Hematopoietic multipotent progenitor cell treated with erythropoietin and hydrocortisone succinate and interleukin-3 and kit ligand, for 4 days (in vitro differentiated cells): ENCODE data around the gene POLE.

Source experiments
- DNase-seq: peaks from one replicate; pipeline ENCODE4 v3.0.0-alpha.2; 2015

Gene POLE

DNA sequence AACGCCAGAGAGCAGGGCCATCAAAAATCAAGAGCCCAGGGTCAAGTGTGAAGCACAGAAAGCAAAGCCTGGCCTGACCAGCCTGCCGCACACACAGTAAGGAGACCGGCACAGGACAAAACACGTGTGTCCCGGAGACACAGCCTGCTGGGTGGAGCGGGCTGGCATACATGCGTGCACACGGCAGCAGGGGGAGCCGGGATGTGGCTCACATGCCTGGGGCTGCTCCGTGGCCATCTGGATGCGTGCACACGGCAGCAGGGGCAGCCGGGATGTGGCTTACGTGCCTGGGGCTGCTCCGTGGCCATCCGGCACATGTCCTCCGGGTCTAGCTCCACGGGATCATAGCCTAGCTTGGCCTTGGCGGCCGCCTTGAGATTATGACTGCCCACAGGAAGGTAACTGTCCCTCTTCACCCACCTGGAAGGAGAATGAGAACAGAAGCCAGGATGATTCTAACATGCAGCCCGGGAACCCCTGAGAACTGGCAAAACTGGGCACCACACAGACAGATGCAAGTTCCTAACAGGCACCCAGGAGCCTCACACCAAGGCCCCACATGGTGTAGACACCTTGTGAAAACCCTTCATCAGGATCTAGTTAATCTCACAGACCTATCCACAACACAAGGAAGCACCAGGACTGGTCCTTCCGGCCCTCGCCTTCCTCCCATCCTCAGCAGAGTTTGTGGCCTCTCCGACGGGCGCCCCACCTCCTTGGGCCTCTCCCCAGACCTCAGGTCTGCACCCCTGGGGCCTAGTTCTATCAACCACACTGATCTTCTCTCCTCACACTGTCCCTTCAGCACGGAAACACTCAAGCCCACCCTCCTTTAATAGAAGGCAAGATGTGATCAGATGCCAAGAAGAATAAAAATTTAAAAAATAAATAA, 13.6 kb downstream of the POLE start:
- DNase-seq: no peak

DNA sequence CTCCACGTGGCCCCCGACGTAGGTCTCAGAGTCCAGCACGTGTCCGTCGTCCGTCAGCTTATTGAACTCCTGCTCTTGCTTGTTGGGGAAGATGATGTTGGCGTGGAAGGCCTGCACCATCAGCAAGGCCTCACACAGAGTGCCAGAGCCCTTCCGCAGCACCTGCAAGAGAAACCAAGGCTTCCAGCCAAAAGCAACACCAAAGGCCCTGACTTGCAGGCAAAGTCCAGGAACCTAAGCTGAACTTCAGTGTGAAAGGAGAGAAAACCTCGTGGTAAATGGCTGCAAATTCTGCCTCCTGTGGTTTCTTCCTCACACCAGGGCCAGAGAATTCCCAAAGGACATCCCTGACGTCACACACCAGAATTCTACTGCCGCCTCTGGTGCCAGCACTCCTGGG, 14.5 kb downstream of the POLE start:
- DNase-seq: no peak

DNA sequence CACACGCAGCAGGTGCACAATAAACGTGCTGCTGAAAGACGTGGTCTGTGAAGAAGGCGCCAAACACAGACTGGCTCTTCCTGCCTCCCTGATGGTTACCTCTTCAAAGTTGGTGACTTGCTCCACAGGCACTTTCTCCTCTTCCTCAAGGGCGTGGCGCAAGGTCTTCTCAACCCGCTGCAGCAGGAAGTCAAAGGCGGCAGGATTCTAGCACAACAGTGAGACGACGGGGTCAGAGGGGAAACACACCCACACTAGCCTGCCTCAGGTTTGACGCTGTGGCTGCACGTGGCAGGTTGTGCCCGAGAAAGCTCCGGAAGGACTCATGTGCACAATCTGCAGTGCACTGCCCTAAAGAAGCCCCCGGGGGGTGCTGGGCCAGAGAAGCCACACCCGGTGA, 15.0 kb downstream of the POLE start:
- no peak for DNase-seq

DNA sequence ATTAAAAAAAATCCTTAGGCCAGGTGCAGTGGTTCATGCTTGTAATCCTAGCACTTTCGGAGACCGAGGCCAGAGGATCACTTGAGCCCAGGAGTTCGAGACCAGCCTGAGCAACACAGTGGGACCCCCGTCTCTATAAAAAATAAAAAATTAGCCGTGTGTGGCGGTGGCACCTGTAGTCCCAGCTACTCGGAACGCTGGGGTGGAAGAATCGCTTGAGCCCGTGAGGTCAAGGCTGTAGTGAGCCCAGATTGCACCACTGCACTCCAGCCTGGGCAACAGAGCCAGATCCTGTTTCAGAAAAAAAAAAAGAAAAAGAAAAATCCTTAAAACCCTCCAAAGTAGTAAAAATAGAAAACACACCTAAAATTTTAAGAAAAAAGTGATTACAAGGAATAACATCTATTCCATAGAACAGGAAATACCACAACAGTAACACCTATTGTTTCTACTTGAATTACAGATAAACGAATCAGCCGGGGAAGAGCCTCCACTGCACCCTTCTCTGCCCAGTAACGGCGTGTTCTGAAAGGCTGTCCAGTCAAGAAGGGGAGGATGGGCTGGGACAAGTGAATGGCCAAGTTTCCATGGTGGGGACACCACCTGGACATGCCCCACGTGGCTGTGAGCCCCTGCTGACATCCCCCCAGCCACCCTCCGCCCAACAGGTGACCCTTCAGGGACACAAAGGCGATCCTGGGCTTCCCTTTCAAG, 17.8 kb downstream of the POLE start:
- DNase-seq: no peak

DNA sequence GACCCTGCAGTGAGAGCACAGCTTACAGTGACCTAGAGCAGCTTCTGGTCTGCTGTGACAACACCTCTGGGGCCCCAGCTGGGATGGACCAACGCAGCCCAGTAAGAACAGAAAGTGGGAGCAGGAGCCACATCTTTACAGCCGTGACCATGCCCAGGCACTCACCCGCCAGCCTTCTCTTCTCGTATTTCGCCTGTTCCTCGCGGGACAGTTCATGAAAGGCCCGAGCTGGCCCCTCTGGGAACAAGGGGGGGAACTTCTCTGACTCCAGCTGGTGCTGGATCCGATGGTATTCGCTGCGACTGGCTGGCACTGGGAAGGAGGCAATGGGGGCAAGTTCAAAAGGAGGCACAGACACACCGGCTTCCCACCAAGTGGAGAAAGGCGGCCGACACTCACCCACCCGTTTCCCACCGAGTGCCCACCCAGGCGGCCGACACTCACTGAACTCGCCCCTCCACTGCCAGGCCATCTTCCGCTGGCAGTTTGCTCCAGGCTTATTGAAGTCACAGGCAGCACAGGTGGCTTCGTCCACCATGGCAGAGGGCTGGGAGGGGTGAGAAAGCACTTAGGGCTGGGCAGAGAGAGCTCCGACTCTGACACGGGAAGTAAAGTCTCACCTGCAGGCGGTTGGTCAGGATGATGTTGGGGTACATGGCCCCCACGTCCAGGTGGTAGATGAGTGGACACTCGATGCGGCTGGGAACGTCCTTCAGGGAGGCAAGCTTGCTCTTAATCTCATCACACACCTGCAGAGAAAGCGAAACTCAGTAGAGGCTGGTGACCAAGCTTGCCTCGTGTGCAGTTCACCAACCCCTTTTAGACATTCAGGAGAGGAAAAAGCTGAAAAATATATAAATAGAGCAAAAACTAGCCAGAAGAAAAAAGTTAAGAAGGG, 18.7 kb downstream of the POLE start:
- DNase-seq: no peak

DNA sequence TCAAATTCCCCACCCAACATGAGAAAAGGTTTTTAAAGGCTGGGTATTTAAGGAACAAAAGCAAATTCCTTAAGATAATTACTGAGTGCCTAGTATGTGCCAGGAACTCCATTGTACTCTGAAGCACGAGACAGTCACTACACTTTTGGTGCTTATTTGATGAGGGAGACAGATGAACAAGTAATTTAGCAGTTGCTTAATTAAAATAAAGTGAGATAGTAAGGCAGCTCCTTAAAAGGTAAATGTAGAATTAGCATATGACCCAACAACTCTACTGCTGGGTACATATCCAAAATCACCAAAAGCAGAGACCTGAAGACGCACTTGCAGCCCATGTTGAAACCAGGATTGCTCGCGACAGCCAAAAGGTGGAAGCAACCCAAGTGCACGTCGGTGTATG, 21.3 kb downstream of the POLE start:
- no peak for DNase-seq

DNA sequence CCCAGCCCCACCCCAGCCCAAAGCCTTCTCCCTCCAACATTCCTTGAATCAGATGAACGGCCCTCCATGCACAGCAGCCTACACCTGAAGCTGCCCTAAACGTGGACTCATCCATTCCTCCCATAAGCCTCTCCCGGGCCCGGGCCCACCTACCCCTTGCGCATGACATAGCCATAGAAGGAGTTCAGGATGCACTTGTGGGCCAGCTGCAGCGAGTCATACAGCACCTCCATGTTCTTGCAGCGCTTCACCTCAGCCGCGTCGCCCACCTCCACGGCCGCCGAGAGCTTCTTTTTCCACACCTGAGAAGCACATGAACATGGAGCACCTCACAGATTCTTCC, 22.0 kb downstream of the POLE start:
- DNase-seq: no peak

DNA sequence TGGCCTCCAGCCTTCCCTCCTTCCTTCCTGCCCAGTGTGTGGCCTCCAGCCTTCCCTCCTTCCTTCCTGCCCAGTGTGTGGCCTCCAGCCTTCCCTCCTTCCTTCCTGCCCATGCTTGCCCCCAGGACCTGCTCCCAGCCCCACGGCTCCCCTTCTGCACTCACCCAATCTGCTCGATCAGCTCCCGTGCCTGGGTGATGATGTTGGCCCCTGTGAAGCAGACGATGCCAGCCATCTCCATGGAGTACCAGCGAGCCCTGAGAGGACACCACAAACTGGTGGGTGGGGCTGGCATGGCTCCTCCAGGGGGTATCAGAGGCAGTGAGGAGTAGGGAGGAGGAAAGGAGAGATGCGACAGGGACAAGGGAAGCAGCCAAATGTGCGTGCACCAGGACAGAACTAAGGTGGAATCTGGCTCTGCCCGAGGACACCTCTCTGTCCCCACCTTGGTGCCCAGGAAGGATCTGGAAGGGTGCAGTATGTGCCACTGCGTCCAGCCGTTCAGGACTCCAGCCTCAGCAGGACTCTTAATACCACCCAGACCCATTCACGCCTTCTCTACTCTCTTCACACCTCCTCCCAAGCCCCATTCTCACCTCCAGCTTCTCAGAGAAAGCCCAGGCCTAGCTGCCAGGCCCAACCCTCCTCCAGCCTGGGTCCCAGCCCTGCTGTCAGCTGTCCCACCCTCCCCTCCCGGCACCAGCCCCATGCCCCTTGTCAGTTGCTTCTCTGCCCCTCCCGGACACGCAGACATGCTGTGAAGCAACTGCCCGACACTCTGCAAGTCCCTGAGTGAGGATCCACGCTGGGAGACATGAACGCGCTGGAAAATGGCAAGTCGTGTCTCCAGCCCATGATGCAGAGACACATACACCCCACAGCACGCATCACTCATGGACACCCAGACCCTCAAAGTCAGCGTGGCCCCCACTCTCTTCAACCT, 22.7 kb downstream of the POLE start:
- no peak for DNase-seq

DNA sequence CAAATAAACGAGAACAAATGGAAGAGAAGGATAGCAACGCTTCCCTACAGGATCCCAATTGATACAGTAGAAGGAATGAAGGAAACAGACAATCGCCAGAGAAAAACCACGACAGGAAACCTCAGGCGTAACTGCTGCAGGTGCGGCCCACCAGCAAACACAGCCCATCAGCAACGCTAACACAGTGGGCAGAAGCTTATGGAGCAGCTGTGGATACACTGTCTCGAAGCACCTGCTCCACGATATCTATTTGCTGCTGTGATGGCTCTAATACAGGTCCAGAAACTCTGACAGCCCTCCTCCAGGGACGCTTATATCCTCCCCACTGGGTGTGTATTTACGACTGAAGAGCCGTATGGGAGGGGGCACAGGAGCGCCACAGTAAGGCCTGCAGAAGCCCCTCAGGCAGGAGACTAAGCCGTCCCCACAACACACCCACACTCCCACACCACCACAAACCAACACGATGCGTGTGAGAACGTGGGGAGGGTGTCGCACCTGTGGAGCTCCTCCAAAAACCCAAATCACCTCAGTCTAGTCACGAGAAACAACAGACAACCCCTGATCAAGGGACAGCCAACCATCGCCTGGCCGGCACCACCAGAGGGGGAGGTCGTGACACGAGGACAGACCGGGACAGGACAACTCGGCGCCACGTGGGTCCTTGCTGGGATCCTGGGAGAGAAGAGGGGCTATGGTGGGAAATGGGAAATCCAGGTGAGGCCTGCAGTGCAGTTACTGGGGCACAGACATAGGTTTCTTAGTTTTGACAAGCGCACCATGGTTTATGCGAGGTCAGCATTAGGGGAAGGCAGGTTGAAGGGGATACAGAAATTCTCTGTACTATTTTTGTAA, 24.0 kb downstream of the POLE start:
- DNase-seq: peak; percentile 38

DNA sequence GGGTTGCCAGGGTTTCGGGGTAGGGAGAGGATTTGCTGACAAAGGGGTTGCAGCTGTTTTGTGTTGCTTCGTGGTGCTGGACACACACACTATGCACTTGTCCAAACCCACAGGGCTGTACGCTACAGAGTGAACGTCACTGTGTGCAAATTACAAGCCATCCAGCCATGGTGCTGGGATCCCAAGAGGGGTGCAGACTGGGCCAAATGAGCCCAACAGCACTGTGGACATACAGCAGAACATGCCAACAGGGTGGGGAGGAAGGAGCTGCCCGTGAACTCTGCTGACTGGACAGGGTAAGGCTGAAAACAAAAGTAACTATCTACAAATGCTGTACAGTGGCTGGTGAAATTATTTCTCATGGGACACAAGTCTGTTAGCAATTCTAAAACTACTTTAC, 25.2 kb downstream of the POLE start:
- DNase-seq: no peak

DNA sequence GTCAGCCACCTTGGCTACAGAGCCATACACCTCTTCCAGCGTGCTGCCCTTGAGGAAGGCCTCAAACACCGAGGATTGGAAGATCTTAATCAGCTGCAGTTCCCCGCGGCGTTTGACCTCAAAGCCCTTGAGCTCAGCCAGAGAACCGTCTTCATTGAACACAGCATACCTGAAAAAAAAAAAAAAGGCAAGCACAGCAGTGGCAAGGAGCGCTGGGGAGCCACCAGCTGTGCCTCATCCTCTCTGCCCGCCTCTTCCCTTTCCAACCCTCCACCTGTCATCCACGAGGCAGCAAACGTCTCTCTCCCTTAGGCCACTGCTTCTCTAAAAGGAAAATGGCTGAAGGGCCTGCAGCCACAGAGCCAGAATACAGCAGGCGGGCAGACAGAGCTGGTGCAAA, 26.1 kb downstream of the POLE start:
- no peak for DNase-seq

DNA sequence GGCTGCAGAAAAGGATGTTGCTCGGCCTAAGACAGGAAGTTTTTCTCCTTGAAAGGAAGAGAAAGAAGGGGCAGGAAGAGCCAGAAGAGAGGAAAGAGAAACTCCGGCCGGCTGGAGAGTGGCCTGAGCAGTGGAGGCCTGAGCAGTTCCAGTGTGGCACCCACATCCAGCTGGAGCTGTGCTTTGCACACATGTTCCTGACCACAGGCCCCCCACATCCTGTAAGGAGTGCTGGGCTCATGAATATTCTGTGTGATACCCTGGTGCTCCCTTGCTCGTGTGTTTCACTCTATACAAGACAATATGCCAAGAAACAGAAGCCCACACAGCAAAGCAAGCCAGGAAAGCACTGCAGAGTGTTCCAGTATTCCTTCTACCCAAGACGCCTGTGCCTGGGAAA, 27.1 kb downstream of the POLE start:
- DNase-seq: peak; percentile 56

DNA sequence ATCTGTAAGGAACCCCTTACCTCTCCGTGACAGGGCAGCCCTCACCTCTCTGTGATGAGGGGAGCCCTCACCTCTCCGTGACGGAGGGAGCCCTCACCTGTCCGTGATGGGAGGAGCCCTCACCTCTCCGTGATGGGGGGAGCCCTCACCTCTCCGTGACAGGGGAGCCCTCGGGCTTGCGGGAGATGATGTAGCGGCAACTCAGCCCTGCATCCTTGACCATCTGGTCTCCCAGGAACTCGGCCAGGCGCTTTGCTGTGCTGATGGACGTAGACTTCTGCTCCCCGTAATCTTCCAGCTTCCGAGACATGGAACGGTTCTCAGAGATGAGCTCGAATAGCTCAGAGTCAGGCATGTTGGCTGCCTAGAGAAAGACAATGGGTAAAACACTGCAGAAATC, 28.0 kb downstream of the POLE start:
- DNase-seq: no peak

DNA sequence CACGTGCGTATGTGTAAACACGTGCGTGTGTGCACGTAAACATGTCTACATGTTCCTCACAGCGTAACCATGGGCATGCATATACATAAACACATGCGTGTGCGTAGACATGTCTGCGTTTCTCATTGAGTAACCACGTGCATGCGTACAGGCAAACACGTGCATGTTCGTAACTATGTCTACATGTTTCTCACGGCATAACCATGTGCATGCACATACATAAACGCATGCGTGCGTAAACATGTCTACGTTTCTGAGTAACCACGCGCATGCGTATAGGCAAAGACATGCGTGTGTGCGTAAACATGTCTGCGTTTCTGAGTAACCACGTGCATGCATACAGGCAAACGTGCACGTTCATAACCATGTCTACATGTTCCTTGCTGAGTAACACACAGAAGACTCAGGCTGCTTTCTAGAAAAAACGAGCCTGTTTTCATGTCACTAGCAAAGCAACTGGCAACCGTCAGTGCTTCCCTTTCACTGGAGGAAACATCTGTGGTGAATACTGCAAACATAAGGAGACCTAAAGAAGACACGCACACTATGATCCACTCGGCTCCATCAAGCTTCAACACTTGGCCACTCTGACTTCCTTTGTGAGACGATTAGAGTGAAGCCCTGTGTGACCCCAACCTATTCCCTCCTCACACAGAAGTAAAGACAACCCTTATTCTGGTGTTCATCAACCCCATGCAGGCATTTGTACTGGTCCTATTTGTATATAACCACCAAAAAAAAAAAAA, 28.8 kb downstream of the POLE start:
- peak; percentile 81 for DNase-seq

DNA sequence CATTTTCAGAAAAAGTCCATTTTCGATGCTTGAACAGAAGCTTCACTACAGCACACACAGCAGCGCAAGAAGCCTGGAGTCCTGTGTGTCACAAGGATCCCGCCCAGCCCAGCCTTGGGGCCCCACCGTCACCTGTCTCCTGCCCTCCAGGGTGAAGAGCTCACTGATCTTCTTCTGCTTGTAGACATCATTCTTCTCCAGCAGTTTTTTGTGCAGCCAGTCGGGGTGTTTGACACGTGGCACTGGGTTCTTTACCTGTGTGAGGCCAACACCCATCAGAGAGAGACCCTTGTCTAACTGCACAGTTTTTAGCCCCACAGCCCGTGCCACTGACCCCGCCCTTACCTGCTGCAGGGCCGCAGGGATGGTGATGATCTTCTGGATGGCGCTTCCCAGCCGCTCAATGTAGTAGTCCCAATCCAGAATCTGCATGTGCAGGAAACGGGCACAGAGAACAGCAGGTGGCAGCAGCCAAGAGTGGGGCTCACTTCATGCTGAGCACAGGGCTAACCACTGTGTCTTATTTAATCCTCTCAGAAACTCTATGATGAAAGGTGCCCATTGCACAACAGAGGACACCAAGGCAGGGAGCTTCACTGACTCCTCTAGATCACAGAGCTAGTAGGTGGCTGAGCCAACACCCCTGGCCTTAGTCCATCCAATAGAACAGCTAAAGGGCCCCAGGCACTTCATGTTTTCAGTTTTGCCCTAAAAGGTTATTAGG, 30.0 kb downstream of the POLE start:
- peak; percentile 54 for DNase-seq

DNA sequence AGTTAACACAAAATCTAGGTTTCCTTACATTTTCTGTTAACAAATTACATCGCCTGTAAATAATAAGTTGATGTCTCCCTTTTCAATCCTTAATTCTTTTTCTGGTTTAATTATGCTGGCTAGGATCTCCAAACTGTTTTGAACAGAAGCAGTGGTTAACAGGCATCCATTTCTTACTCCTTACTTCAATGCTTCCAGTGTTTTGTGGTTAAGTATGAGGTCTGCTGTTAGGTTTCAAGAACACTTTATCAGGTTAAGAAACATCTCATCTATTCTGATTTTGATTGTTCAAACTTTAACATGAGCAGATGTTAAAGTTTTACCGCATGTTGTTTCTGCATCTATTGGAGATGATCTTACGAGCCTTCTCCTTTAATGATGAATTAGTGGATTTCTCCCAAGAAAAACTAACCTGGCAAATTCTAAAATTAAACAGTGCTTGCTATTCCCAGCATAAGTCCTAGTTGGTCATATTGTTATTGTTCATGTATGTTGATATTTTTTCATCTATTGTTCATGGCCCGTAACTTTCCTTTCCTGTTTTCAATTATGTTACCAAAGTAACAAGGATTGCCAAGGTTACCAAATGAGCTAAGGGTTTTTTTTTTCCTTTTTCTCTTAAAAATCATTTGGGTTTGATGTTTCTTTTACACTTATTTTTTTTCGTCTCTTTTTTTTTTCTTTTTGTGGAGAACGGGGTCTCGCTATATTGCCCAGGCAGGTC, 33.4 kb downstream of the POLE start:
- no peak for DNase-seq

DNA sequence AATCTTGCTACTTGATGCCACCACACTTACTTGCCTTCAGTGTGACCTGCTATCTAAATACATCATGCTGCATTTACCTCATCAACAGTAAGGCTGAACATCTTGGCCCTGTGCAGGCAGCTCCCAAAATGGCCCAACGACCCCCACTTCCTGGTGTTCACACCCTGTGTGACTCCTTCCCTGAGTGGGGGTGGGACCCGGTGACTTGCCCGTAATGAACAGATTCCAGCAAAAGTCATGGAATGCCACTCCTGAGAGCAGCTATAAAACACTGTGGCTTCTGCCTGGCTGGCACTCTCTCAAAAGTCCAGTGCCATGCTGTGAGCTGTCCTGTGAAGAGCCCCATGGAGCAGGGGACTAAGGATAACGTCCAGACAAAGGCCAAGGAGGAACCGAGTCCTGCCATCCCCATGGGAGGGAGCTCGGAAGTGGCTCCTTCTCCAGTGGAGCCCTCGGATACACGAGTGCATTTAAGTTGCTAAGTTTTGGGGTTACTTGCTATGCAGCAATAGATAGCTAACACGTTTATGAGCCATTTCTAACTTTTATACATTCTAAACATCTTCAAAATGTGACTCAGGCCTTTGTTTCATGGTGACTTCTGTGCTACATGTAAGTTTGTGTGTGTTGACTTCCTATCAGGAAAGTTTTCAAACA, 35.6 kb downstream of the POLE start:
- DNase-seq: no peak

DNA sequence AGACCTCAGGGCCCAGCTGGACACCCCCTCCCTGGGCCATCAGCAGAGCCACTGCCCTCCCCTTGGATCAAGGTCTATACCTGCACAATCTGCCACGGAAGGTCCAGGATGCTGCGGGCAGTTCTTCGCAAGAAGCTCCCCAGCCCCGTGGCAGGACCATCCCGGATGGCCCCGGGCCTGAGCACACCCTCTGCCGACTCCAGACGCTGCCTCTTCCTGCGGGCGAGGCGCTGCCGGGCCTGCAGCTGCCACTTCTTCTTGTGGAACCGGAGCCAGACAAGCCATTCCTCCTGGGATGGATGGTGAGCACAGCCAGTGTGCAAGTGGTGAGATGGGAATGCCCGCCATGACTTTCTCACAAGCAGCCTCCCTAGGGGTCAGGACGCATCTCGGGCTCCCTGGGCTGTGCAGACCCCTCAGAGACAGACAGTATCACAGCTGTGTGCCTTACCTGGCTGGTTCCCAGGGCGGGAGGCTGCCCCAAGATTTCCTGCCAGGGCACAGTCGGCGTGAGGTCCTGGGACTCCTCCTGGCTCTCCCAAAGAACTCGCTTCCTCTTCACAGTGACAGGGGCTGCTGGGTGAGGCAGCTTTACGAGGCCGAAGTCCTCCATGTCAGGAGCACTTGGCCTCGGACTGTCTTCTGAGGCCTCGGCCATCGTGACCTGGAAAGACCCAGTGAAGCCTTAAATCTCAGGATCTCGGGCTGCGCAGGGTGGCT, 37.8 kb downstream of the POLE start:
- no peak for DNase-seq
